HG03571 (cell line): Measurements from ENCODE around the gene CDC34.

ENCODE experiments used
- ATAC-seq: cut with Tn5 transposase; IDR thresholded peaks from one replicate; pipeline ENCODE4 v1.9.1; 2021; ENCODE audit not compliant: unreplicated experiment

Gene CDC34

GRCh38 chr19:541699-542098, 10.1 kb downstream of the CDC34 start:
- no peak for ATAC-seq

- no peak for ATAC-seq
Observed at GRCh38 chr19:542173-542866, 10.8 kb downstream of the CDC34 start.

- no peak for ATAC-seq
Observed at GRCh38 chr19:543910-544608, 12.5 kb downstream of the CDC34 start, which contains the start of gene GZMM. TSS of gene GZMM (plus strand) at chr19:544053. CDS start at chr19:544072, 19 bp downstream.

GRCh38 chr19:547117-547516, 15.6 kb downstream of the CDC34 start:
- ATAC-seq: no peak

GRCh38 chr19:547836-548720, 16.5 kb downstream of the CDC34 start:
- no peak for ATAC-seq

- ATAC-seq: no peak
Observed at GRCh38 chr19:548886-549830, 17.6 kb downstream of the CDC34 start.

GRCh38 chr19:554817-555216, 23.3 kb downstream of the CDC34 start:
- ATAC-seq: no peak

GRCh38 chr19:555474-555808, 23.9 kb downstream of the CDC34 start:
- no peak for ATAC-seq

GRCh38 chr19:556611-557382, 25.2 kb downstream of the CDC34 start:
- no peak for ATAC-seq

GRCh38 chr19:558770-559439, 27.3 kb downstream of the CDC34 start:
- ATAC-seq: no peak

- ATAC-seq: no peak
Observed at GRCh38 chr19:560121-560520, 28.6 kb downstream of the CDC34 start.

- ATAC-seq: no peak
Observed at GRCh38 chr19:566403-566802, 34.8 kb downstream of the CDC34 start.

- no peak for ATAC-seq
Observed at GRCh38 chr19:566844-567243, 35.3 kb downstream of the CDC34 start.

- no peak for ATAC-seq
Observed at GRCh38 chr19:567296-567900, 35.8 kb downstream of the CDC34 start.

GRCh38 chr19:570251-570686, 38.7 kb downstream of the CDC34 start:
- ATAC-seq: no peak

GRCh38 chr19:570937-571565, 39.5 kb downstream of the CDC34 start:
- no peak for ATAC-seq

- ATAC-seq: no peak
Observed at GRCh38 chr19:571566-571974, 40.0 kb downstream of the CDC34 start.

GRCh38 chr19:572140-572742, 40.7 kb downstream of the CDC34 start, which contains the start of gene BSG:
TSS of gene BSG (plus strand) at chr19:572596. CDS start at chr19:572635, 39 bp downstream.
- ATAC-seq: peak; percentile 70
